ENCODE data around the gene ANKDD1B. TPM values are rescaled to one million over a fixed set of nuclear protein-coding genes. Genes with fewer than 3 reads are reported as not detected.

The ANKDD1B gene
- total and polyA plus RNA-seq, 2 of the 13 experiments (the other 11 are each of a cell fraction or from before 2014, with no cell fraction given), result 0.12 to 0.27 TPM

DNA sequence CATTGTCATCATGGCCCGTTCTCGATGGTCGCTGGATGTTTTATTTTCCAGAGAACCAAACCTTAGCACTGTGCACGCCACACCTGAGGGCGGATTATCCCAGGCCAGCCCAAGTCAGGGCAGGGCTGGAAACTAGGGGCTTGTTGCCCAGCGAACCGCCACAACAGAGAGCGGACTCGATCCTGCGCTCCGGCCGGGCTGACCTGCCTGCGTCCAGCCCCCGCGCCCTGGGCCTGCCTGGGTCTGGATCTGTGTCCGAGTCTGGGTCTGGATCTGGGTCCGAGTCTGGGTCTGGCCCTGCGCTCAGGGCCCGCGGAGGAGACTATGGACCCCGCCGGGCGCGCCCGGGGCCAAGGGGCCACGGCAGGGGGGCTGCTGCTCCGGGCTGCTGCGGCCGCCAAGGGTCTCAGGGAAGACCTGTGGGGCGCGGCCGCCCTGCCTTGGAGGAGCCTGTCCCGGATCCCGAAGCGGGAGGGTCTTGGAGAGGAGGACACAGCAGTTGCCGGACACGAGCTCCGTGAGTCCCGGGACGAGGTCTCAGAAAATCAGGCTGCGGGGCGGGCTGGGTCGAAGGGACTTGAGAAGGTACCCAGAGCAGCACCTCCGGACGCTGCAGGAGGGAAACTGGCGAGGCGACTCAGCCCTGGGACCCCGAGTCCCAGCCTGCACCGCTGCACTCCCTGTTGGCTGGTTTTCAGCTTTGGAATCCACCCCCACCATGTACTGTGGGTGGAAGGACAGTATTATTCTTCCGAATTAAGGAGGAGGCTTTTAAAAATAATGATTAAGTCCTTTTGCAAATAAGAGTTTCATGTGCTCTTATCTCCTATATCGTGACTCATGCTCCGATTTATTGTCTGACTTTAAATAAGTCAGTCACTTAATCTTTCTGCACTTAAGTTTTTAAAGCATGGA, at the start of gene ANKDD1B (continued):
- no peak for TF ChIP-seq SPEN (CRISPR knock-in tag; IDR thresholded peaks at IDR 0.05; ENCODE audit: low read depth)
- TF ChIP-seq, protein P1, sequence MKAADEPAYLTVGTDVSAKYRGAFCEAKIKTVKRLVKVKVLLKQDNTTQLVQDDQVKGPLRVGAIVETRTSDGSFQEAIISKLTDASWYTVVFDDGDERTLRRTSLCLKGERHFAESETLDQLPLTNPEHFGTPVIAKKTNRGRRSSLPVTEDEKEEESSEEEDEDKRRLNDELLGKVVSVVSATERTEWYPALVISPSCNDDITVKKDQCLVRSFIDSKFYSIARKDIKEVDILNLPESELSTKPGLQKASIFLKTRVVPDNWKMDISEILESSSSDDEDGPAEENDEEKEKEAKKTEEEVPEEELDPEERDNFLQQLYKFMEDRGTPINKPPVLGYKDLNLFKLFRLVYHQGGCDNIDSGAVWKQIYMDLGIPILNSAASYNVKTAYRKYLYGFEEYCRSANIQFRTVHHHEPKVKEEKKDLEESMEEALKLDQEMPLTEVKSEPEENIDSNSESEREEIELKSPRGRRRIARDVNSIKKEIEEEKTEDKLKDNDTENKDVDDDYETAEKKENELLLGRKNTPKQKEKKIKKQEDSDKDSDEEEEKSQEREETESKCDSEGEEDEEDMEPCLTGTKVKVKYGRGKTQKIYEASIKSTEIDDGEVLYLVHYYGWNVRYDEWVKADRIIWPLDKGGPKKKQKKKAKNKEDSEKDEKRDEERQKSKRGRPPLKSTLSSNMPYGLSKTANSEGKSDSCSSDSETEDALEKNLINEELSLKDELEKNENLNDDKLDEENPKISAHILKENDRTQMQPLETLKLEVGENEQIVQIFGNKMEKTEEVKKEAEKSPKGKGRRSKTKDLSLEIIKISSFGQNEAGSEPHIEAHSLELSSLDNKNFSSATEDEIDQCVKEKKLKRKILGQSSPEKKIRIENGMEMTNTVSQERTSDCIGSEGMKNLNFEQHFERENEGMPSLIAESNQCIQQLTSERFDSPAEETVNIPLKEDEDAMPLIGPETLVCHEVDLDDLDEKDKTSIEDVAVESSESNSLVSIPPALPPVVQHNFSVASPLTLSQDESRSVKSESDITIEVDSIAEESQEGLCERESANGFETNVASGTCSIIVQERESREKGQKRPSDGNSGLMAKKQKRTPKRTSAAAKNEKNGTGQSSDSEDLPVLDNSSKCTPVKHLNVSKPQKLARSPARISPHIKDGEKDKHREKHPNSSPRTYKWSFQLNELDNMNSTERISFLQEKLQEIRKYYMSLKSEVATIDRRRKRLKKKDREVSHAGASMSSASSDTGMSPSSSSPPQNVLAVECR (CRISPR knock-in tag; IDR thresholded peaks at IDR 0.05; ENCODE audit: borderline replicate concordance), result peak; percentile 54
- TF ChIP-seq FOXA3 (CRISPR knock-in tag; IDR thresholded peaks at IDR 0.05), result 0 out of 2 replicates have a peak, but pooled peaks have one; percentile 4
- 0 out of 2 replicates have a peak, but pooled peaks have one; percentile 49 for TF ChIP-seq ZNF766 (CRISPR knock-in tag; IDR thresholded peaks at IDR 0.05; ENCODE audit: borderline replicate concordance)
- no peak for TF ChIP-seq ZNF724P (CRISPR knock-in tag; IDR thresholded peaks at IDR 0.05; ENCODE audit: borderline replicate concordance)
- TF ChIP-seq GABPB1 (CRISPR knock-in tag; IDR thresholded peaks at IDR 0.05), result peak; percentile 50; the same call in 1 of the 2 replicates
- TF ChIP-seq, protein P2, sequence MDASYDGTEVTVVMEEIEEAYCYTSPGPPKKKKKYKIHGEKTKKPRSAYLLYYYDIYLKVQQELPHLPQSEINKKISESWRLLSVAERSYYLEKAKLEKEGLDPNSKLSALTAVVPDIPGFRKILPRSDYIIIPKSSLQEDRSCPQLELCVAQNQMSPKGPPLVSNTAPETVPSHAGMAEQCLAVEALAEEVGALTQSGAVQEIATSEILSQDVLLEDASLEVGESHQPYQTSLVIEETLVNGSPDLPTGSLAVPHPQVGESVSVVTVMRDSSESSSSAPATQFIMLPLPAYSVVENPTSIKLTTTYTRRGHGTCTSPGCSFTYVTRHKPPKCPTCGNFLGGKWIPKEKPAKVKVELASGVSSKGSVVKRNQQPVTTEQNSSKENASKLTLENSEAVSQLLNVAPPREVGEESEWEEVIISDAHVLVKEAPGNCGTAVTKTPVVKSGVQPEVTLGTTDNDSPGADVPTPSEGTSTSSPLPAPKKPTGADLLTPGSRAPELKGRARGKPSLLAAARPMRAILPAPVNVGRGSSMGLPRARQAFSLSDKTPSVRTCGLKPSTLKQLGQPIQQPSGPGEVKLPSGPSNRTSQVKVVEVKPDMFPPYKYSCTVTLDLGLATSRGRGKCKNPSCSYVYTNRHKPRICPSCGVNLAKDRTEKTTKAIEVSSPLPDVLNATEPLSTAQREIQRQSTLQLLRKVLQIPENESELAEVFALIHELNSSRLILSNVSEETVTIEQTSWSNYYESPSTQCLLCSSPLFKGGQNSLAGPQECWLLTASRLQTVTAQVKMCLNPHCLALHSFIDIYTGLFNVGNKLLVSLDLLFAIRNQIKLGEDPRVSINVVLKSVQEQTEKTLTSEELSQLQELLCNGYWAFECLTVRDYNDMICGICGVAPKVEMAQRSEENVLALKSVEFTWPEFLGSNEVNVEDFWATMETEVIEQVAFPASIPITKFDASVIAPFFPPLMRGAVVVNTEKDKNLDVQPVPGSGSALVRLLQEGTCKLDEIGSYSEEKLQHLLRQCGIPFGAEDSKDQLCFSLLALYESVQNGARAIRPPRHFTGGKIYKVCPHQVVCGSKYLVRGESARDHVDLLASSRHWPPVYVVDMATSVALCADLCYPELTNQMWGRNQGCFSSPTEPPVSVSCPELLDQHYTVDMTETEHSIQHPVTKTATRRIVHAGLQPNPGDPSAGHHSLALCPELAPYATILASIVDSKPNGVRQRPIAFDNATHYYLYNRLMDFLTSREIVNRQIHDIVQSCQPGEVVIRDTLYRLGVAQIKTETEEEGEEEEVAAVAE (CRISPR knock-in tag; IDR thresholded peaks at IDR 0.05; ENCODE audit: borderline replicate concordance), result no peak
- TF ChIP-seq HOXA3 (CRISPR knock-in tag; IDR thresholded peaks at IDR 0.05), result peak; percentile 26
- TF ChIP-seq ATF1 (CRISPR knock-in tag; IDR thresholded peaks at IDR 0.05), result no peak
- no peak for TF ChIP-seq ZNF441 (CRISPR knock-in tag; IDR thresholded peaks at IDR 0.05; ENCODE audit: borderline replicate concordance)
- no peak for TF ChIP-seq MXD4 (CRISPR knock-in tag; IDR thresholded peaks at IDR 0.05)
- no peak for TF ChIP-seq NAIF1 (CRISPR knock-in tag; IDR thresholded peaks at IDR 0.05; ENCODE audit: borderline replicate concordance)
- 0 out of 2 replicates have a peak, but pooled peaks have one; percentile 47 for TF ChIP-seq ARID2 (CRISPR knock-in tag; IDR thresholded peaks at IDR 0.05; ENCODE audit: borderline replicate concordance)
- no peak for TF ChIP-seq ZNF292 (CRISPR knock-in tag; IDR thresholded peaks at IDR 0.05; ENCODE audit: borderline replicate concordance, low read depth)
- no peak for TF ChIP-seq RAD51 (IDR thresholded peaks at IDR 0.05; ENCODE audit: borderline replicate concordance)
- peak; percentile 45; the same call in 1 of the 2 replicates for TF ChIP-seq KDM5B (CRISPR knock-in tag; IDR thresholded peaks at IDR 0.05; ENCODE audit: borderline replicate concordance)
- 0 out of 2 replicates have a peak, but pooled peaks have one; percentile 17 for TF ChIP-seq SALL1 (CRISPR knock-in tag; IDR thresholded peaks at IDR 0.05)
- peak; percentile 20; the same call in 1 of the 2 replicates for TF ChIP-seq MTA1 (CRISPR knock-in tag; IDR thresholded peaks at IDR 0.05; ENCODE audit: borderline replicate concordance)
- TF ChIP-seq, protein P3, sequence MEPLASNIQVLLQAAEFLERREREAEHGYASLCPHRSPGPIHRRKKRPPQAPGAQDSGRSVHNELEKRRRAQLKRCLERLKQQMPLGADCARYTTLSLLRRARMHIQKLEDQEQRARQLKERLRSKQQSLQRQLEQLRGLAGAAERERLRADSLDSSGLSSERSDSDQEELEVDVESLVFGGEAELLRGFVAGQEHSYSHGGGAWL (CRISPR knock-in tag; IDR thresholded peaks at IDR 0.05), result 0 out of 2 replicates have a peak, but pooled peaks have one; percentile 32
- no peak for TF ChIP-seq ZBTB21 (CRISPR knock-in tag; IDR thresholded peaks at IDR 0.05)
